Tibial nerve (tissue), 4 donors: ENCODE data around the gene EIF5A2. TPM values are rescaled to one million over a fixed set of nuclear protein-coding genes. Genes with fewer than 3 reads are reported as not detected.
A peak's percentile ranks its signal among the peaks of the same experiment; 100 is the strongest.

ENCODE experiments used
- DNase-seq, 2 donors: peaks; one replicate each; pipeline ENCODE4 v3.0.0-alpha.2; 2019; ENCODE audit warnings: low spot score in 2 of 2
- H3K27ac ChIP-seq, 4 donors: fragments of 200-600 bp; sonication (generic) in 3 of 4; one replicate each; pipeline ENCODE4 v1.5.1; 2017 to 2019; ENCODE audit warnings: mild to moderate bottlenecking in 1 of 4
- H3K27me3 ChIP-seq, 2 donors: fragments of 200-600 bp; sonication (generic) in 1 of 2; one replicate each; pipeline versions ENCODE4 v1.5.1 to v1.6.0; 2017 to 2019
- H3K36me3 ChIP-seq, 3 donors: fragments of 200-600 bp; sonication (generic); one replicate each; pipeline ENCODE4 v1.5.1; 2018 to 2019
- H3K4me1 ChIP-seq, 4 donors: fragments of 200-600 bp; sonication (generic) in 3 of 4; one replicate each; pipeline ENCODE4 v1.5.1; 2017 to 2019
- H3K4me3 ChIP-seq, 4 donors: fragments of 200-600 bp; sonication (generic) in 3 of 4; one replicate each; pipeline ENCODE4 v1.5.1; 2017 to 2019; ENCODE audit warnings: mild to moderate bottlenecking in 1 of 4, moderate library complexity in 1 of 4
- H3K9me3 ChIP-seq, 4 donors: fragments of 200-600 bp; sonication (generic) in 3 of 4; one replicate each; pipeline ENCODE4 v1.5.1; 2017 to 2019
- EP300 ChIP-seq, 2 donors: sonication (generic); formaldehyde crosslinking; IDR thresholded peaks; one replicate each; pipeline ENCODE4 v1.6.1; 2017; ENCODE audit warnings: antibody characterized with exemption in 2 of 2, mild to moderate bottlenecking in 1 of 2
- POLR2A ChIP-seq, 2 donors: fragments of 450-650 bp; IDR thresholded peaks; one replicate each; pipeline ENCODE4 v1.6.1; 2017; ENCODE audit warnings: antibody characterized with exemption in 2 of 2, mild to moderate bottlenecking in 2 of 2, moderate library complexity in 2 of 2
- WGBS, 2 donors: methylation state at CpG; one replicate each; pipeline ENCODE4 v1.1.5; 2018; 5-methylcytosine and 5-hydroxymethylcytosine counted together
- total RNA-seq, 4 donors: library from RNA; depleted of rRNA; stranded (reverse); fragments of >200 nt; gene quantifications; one replicate each; pipeline ENCODE4 v1.1.0, GENCODE V29; 2016
- TF ChIP-seq, protein P1 (sequence below), 5 experiments: fragments of 200-600 bp in 3 of 5; fragments of 450-650 bp in 2 of 5; sonication (generic) in 3 of 5; IDR thresholded peaks; one replicate each; pipeline ENCODE4 v1.5.1; 2016 to 2019; ENCODE audit warnings: antibody characterized with exemption in 5 of 5, mild to moderate bottlenecking in 3 of 5, moderate library complexity in 2 of 5

The EIF5A2 gene
- total RNA-seq, 4 donors from 2014 or later, result 3.6 to 12.6 (median 6.5) TPM

DNA sequence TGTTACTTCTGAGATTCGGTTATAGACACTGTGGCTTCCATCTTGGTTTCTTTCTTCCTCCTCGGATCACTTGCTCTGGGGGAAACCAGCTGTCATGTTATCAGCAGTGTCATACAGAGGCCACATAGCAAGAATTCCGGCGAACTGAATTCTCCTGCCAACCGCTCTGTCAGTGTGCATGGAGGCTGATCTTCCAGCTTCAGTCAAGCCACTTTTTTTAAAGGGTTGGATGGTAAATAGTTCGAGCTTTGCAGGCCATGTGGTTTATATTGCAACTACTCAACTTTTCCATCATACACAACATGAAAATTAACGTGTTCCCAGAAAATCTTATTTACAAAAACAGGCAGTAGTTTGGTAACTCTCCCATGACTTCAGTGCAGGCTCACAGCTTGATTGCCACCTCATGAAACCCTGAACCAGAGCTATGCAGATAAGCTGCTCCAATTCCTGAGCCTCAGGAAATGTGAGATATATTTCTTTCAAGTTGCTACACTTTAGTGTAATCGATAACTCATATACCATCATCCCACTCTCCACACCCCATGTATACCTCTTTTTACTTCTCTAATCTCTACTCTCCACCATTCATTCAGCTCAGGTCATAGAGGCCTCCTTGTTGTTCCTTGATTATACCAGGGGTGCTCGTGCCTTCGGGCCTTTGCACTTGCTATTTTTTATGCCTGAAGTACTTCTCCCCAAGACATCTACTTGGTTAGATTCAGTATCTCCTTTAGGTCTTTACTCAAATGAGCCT lies 45.6 kb downstream of the EIF5A2 start:
- no peaks in the 10 kb centered on the region for H3K9me3 ChIP-seq
- DNase-seq, result no peak
- TF ChIP-seq EP300 (IDR thresholded peaks at IDR 0.05), result no peak
- TF ChIP-seq, protein P1, sequence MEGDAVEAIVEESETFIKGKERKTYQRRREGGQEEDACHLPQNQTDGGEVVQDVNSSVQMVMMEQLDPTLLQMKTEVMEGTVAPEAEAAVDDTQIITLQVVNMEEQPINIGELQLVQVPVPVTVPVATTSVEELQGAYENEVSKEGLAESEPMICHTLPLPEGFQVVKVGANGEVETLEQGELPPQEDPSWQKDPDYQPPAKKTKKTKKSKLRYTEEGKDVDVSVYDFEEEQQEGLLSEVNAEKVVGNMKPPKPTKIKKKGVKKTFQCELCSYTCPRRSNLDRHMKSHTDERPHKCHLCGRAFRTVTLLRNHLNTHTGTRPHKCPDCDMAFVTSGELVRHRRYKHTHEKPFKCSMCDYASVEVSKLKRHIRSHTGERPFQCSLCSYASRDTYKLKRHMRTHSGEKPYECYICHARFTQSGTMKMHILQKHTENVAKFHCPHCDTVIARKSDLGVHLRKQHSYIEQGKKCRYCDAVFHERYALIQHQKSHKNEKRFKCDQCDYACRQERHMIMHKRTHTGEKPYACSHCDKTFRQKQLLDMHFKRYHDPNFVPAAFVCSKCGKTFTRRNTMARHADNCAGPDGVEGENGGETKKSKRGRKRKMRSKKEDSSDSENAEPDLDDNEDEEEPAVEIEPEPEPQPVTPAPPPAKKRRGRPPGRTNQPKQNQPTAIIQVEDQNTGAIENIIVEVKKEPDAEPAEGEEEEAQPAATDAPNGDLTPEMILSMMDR (IDR thresholded peaks at IDR 0.05), result no peak
- no peak for TF ChIP-seq POLR2A (IDR thresholded peaks at IDR 0.05)
- no peak overlapping the region for H3K27ac ChIP-seq
- peaks cover 0 to 10% (median 7%) of the 10 kb centered on the region in 4 donors for H3K4me1 ChIP-seq
- H3K36me3 ChIP-seq, result peaks cover 0 to 28% (median 12%) of the 10 kb centered on the region in 3 donors
- H3K4me3 ChIP-seq, result no peak overlapping the region
- no peaks in the 10 kb centered on the region for H3K27me3 ChIP-seq
- WGBS, 2 donors, result 79 to 87% methylated on average over 10 of the region's 10 CpGs

DNA sequence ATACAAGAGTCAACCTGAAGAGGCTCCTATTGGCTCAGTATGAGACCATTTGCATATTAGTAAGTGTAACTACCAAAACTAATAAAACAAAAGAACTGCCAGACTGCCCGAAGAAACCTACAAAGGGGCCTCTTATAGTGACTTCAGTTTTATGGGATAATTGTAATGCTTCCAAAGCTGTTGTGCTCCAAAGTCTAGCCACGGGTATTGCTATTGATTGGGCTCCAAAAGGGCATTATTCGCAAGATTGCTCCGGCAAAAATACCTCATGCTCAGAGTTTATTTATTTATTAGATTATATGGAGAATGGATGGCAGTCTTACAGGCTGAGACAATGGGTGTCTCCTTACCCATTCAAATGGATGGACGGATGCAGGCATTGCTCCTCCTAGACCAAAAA lies 49.8 kb downstream of the EIF5A2 start:
- Histone ChIP-seq H3K27ac (no peak overlapping the region), H3K4me1 (peaks cover 0 to 4% (median 0%) of the 10 kb centered on the region in 4 donors), H3K27me3 (no peaks in the 10 kb centered on the region), H3K4me3 (no peak overlapping the region), H3K9me3 (no peaks in the 10 kb centered on the region), H3K36me3 (no peaks in the 10 kb centered on the region)
- DNase-seq, result no peak
- TF ChIP-seq POLR2A (IDR thresholded peaks at IDR 0.05) (no peak), EP300 (IDR thresholded peaks at IDR 0.05) (no peak)
- TF ChIP-seq, protein P1 (IDR thresholded peaks at IDR 0.05), result no peak
- whole genome bisulfite sequencing, 2 donors, result 62 to 72% methylated on average over 5 of the region's 5 CpGs

DNA sequence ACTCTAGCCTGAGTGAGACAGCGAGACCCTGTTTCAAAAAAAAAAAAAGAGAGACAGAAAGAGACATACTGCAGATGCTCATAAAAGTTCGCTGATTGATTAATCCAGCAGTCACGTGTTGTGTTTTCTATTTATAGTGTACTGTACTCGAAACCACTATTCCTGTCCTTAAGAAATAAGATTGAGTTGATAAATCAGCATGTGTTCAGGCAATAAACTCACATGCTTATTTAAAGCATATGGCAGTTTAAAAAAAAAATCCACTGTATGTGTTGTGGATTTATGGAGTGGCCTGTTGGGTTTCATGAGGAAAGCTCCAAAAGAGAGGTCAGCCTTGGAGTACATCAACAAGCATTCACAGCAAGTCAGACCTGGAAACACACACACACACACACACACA lies 56.1 kb downstream of the EIF5A2 start:
- Histone ChIP-seq H3K4me1 (peaks cover 0 to 4% (median 0%) of the 10 kb centered on the region in 4 donors), H3K4me3 (no peak overlapping the region), H3K27ac (no peak overlapping the region), H3K9me3 (no peaks in the 10 kb centered on the region), H3K36me3 (no peaks in the 10 kb centered on the region), H3K27me3 (no peaks in the 10 kb centered on the region)
- no peak for TF ChIP-seq POLR2A (IDR thresholded peaks at IDR 0.05)
- TF ChIP-seq EP300 (IDR thresholded peaks at IDR 0.05), result no peak
- TF ChIP-seq, protein P1 (IDR thresholded peaks at IDR 0.05), result no peak
- 72 to 76% methylated on average over 4 of the region's 4 CpGs for WGBS, 2 donors
- no peak for DNase-seq

DNA sequence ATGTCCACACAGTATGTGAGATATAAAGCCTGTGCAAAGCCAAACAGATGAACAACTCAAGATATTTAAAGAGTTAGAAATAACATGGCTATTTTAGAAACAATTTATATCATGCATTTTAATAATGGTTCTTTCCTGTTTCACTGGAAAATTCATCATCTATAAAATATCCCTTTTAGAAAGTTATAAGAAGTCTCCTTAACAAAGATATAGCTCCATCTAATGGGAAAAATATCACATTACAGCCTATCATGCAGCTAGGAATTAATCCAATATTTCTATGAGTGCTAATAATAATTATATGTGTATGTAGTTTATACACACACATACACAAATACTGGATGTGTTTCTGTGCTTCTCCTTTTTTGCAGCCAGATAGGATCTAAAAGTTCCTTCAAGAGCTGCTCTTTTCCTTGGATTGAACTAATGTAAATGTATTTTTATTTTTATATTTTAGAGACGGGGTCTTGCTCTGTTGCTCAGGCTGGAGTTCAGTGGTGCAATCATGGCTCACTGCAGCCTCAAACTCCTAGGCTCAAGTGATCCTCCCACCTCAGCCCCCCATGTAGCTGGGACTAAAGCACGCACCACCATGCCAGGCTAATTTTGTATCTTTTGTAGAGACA lies 60.0 kb downstream of the EIF5A2 start:
- TF ChIP-seq, protein P1 (IDR thresholded peaks at IDR 0.05), result peak in 4 of 5 experiments; percentile 18 to 34 (median 28)
- no peak for TF ChIP-seq EP300 (IDR thresholded peaks at IDR 0.05)
- TF ChIP-seq POLR2A (IDR thresholded peaks at IDR 0.05), result no peak
- no peak overlapping the region for H3K4me3 ChIP-seq
- H3K27ac ChIP-seq, result no peak overlapping the region
- H3K36me3 ChIP-seq, result no peaks in the 10 kb centered on the region
- WGBS, 2 donors, result 90 to 91% methylated on average over 2 of the region's 2 CpGs
- no peaks in the 10 kb centered on the region for H3K27me3 ChIP-seq
- H3K4me1 ChIP-seq, result no peaks in the 10 kb centered on the region
- H3K9me3 ChIP-seq, result no peaks in the 10 kb centered on the region
- DNase-seq, result no peak

DNA sequence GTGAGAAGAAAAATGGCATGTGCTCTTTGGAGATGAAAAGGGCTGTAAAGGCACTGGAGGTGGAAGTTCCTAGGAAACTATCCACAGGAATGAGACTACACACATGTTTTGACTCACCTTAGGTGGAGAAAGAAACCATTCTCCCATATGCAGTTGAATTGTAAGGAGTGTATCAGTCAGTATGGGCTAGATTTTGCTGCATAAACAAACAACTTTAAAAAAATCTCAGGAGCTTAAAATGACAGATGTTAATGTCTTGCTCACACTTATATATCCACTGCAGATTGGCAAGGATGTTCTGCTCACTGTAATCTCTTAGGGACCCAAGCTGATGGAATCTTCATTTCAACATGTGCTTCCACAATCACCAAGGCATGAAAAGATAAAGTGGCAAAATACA lies 64.1 kb downstream of the EIF5A2 start:
- H3K27ac ChIP-seq, result no peak overlapping the region
- H3K36me3 ChIP-seq, result no peaks in the 10 kb centered on the region
- no peak for DNase-seq
- H3K9me3 ChIP-seq, result no peaks in the 10 kb centered on the region
- H3K4me1 ChIP-seq, result peaks cover 0 to 8% (median 0%) of the 10 kb centered on the region in 4 donors
- TF ChIP-seq POLR2A (IDR thresholded peaks at IDR 0.05), result no peak
- TF ChIP-seq, protein P1 (IDR thresholded peaks at IDR 0.05), result no peak
- no peak for TF ChIP-seq EP300 (IDR thresholded peaks at IDR 0.05)
- H3K4me3 ChIP-seq, result no peak overlapping the region
- H3K27me3 ChIP-seq, result no peaks in the 10 kb centered on the region
